K562 (cell line): Measurements from ENCODE around the gene OCRL. TPM values are rescaled to one million over a fixed set of nuclear protein-coding genes. Genes with fewer than 3 reads are reported as not detected.

ENCODE experiments used
- ATAC-seq: fragments of 200-7000 bp; cut with Tn5 transposase; 3 replicates; pipeline ENCODE4 v1.9.1; 2020; ENCODE audit warnings: moderate library complexity
- BruUV-seq: library from RNA; stranded (reverse); fragments of 400-500 nt; replicated peaks from 2 replicates; lab custom pipeline; 2021; lab: Mats Ljungman, UMichigan
- CTCF ChIA-PET: fragments of 300-600 bp; formaldehyde crosslinking; extraction: SDS; loops from one replicate; lab custom pipeline; 2021; ENCODE audit warnings: low intra/inter-chr PET ratio; lab: Yijun Ruan, JAX
- POLR2A ChIA-PET: fragments of 300-600, 350-650 bp; sonication (Branson Sonifier 250); formaldehyde crosslinking; extraction: SDS; loops from one replicate; lab custom pipeline; 2021; ENCODE audit warnings: antibody characterized with exemption, inconsistent platforms; lab: Yijun Ruan, JAX
- DNase-seq, 4 experiments: peaks; one replicate each; pipeline versions ENCODE4 v3.0.0 to v3.0.0-alpha.2; 2011 to 2018; ENCODE audit warnings: low spot score in 3 of 4, mixed read lengths in 3 of 4; ENCODE audit errors: extremely low read depth in 1 of 4
- FAIRE-seq: peaks from 2 replicates; lab custom pipeline; 2011; peaks lifted over from hg19 to GRCh38; lab: Jason Lieb, UNC
- H2AFZ ChIP-seq: 2 replicates; pipeline ENCODE4 v1.6.0; 2011; ENCODE audit warnings: low read depth, low read length, control low read depth, inconsistent platforms
- H3K27ac ChIP-seq: fragments of 200-600 bp; 3 replicates; pipeline ENCODE4 v1.8.0; 2011; ENCODE audit warnings: low read depth, mild to moderate bottlenecking, control low read depth, inconsistent platforms, low read length, moderate library complexity, mixed read lengths; ENCODE audit errors: extremely low read depth
- H3K27me3 ChIP-seq, 2 experiments: fragments of 300-600 bp in 1 of 2; 2 replicates in 1 of 2; 3 replicates in 1 of 2; pipeline versions ENCODE4 v1.6.0 to v1.8.0; 2011; ENCODE audit warnings: inconsistent platforms in 2 of 2, low read length in 2 of 2, mild to moderate bottlenecking in 1 of 2, mixed read lengths in 1 of 2, moderate library complexity in 1 of 2; ENCODE audit not compliant: control insufficient read depth in 2 of 2, insufficient read depth in 2 of 2
- H3K36me3 ChIP-seq: fragments of 300-600 bp; 3 replicates; pipeline ENCODE4 v1.8.0; 2011; ENCODE audit warnings: mild to moderate bottlenecking, low read length, inconsistent platforms; ENCODE audit not compliant: control insufficient read depth, insufficient read depth
- H3K4me1 ChIP-seq, 2 experiments: fragments of 200-600 bp in 1 of 2; replicated peaks in 1 of 2; 2 replicates in 1 of 2; 3 replicates in 1 of 2; pipeline versions ENCODE4 v1.5.1 to v1.8.0; 2011; ENCODE audit warnings: inconsistent platforms in 2 of 2, low read length in 2 of 2, mild to moderate bottlenecking in 1 of 2, mixed read lengths in 1 of 2, moderate library complexity in 1 of 2; ENCODE audit not compliant: control insufficient read depth in 2 of 2, insufficient read depth in 2 of 2
- H3K4me2 ChIP-seq: 2 replicates; pipeline ENCODE4 v1.6.1; 2011; ENCODE audit warnings: low read length, control low read depth, inconsistent platforms, mixed read lengths; ENCODE audit not compliant: insufficient read depth
- H3K4me3 ChIP-seq: fragments of 200-600 bp; sonication (generic), shearing (Covaris generic); 2 replicates; pipeline ENCODE4 v1.5.1; 2016; ENCODE audit warnings: control low read depth, inconsistent platforms
- H3K79me2 ChIP-seq: fragments of 200-600 bp; 3 replicates; pipeline ENCODE4 v1.8.0; 2011; ENCODE audit warnings: low read length, inconsistent platforms; ENCODE audit not compliant: control insufficient read depth, insufficient read depth
- H3K9ac ChIP-seq, 2 experiments: 2 replicates each; pipeline versions ENCODE4 v1.6.0 to v1.6.1; 2011; ENCODE audit warnings: low read depth in 2 of 2, low read length in 2 of 2, control low read depth in 1 of 2, inconsistent platforms in 1 of 2, mild to moderate bottlenecking in 1 of 2, mixed read lengths in 1 of 2; ENCODE audit not compliant: insufficient read depth in 1 of 2
- H3K9me1 ChIP-seq: one replicate; pipeline ENCODE4 v1.6.0; 2011; ENCODE audit warnings: inconsistent platforms, mild to moderate bottlenecking, low read length, moderate library complexity; ENCODE audit not compliant: control insufficient read depth, insufficient read depth
- H3K9me3 ChIP-seq: replicated peaks from 2 replicates; pipeline ENCODE4 v1.5.1; 2011; ENCODE audit warnings: low read depth, low read length, inconsistent platforms; ENCODE audit not compliant: control insufficient read depth, insufficient read depth
- H4K20me1 ChIP-seq: replicated peaks from 2 replicates; pipeline ENCODE4 v1.6.1; 2011; ENCODE audit warnings: low read length, inconsistent platforms, mixed read lengths; ENCODE audit not compliant: control insufficient read depth, insufficient read depth
- CAMTA2 ChIP-seq: fragments of 250-450 bp; sonication (Bioruptor Pico); conservative IDR thresholded peaks from 2 replicates; pipeline ENCODE4 v1.5.1; 2022
- CC2D1A ChIP-seq: fragments of 450-650 bp; IDR thresholded peaks from 2 replicates; pipeline ENCODE4 v1.6.1; 2017; ENCODE audit warnings: mild to moderate bottlenecking
- ILK ChIP-seq: fragments of 450-650 bp; IDR thresholded peaks from 2 replicates; pipeline ENCODE4 v1.6.1; 2016; ENCODE audit warnings: missing genetic modification characterization, low read depth, mild to moderate bottlenecking, missing compliant biosample characterization, moderate library complexity, borderline replicate concordance
- PYGO2 ChIP-seq: fragments of 450-650 bp; IDR thresholded peaks from 2 replicates; pipeline ENCODE4 v1.6.1; 2016; ENCODE audit warnings: mild to moderate bottlenecking, missing genetic modification characterization, moderate library complexity, missing compliant biosample characterization
- RFX1 ChIP-seq: fragments of 450-650 bp; IDR thresholded peaks from 2 replicates; pipeline ENCODE4 v1.6.1; 2016; ENCODE audit warnings: mild to moderate bottlenecking, moderate library complexity
- ZNF121 ChIP-seq: sonication (generic); formaldehyde crosslinking; conservative IDR thresholded peaks from 2 replicates; pipeline ENCODE4 v1.8.0; 2022; ENCODE audit warnings: missing genetic modification reagents
- WGBS: fragments of 100-300 bp; shearing (Covaris generic); methylation state at CpG from one replicate; pipeline ENCODE4 v1.1.6; 2016; ENCODE audit warnings: low coverage, mixed read lengths; ENCODE audit not compliant: insufficient coverage; ENCODE audit errors: missing lambda C conversion rate; 5-methylcytosine and 5-hydroxymethylcytosine counted together
- in situ Hi-C: fragments of 300-500 bp; cut with MboI; formaldehyde crosslinking; loops from 4 replicates; pipeline ENCODE4 v1.15.0; 2018; ENCODE audit warnings: inconsistent platforms, mixed read lengths
- intact Hi-C: fragments of 100-400 bp; cut with micrococcal nuclease; formaldehyde crosslinking; loops from 2 replicates; pipeline ENCODE4 v1.14.2; 2022
- polyA plus RNA-seq, 8 experiments: library from polyadenylated mRNA; depleted of rRNA in 4 of 8; stranded (reverse) in 5 of 8; unstranded in 3 of 8; fragments of >200 nt; fragmentation: Nextera tagmentation in 2 of 8; fragmentation: Illumina TruSeq in 1 of 8; extraction: Ambion mirVana in 2 of 8; extraction: Trizol in 1 of 8; gene quantifications; 2 replicates each; pipeline versions ENCODE4 v1.2.1 to v1.2.3, GENCODE V29; 2011 to 2014; ENCODE audit warnings: inconsistent platforms in 1 of 8, missing spikeins in 1 of 8
- total RNA-seq, 7 experiments: library from RNA; depleted of rRNA in 6 of 7; stranded (reverse); fragments of >200 nt in 6 of 7; fragmentation: Illumina TruSeq in 2 of 7; extraction: Trizol in 2 of 7; gene quantifications; 2 replicates each; pipeline versions ENCODE4 v1.2.1 to v1.2.3, GENCODE V29; 2011 to 2021; ENCODE audit warnings: low replicate concordance in 1 of 7

OCRL gene
- total and polyA plus RNA-seq, 9 of the 15 experiments (the other 6 are each of a cell fraction or from before 2014, with no cell fraction given): 2.2 to 23.4 (median 11.9) TPM

- ATAC-seq (no peak), FAIRE-seq (no peak), DNase-seq (peak in 3 of 4 experiments; percentile 8 to 23 (median 18))
- Histone ChIP-seq H3K79me2 (no peaks in the 10 kb centered on the region), H3K36me3 (no peaks in the 10 kb centered on the region), H3K4me3 (no peak overlapping the region), H3K9ac (no peak overlapping the region), H3K4me1 (peaks cover 18 to 19% of the 10 kb centered on the region in 2 experiments), H3K27ac (no peak overlapping the region), H3K4me2 (no peak overlapping the region), H2AFZ (no peak overlapping the region), H3K27me3 (no peaks in the 10 kb centered on the region), H3K9me3 (no peaks in the 10 kb centered on the region), H3K9me1 (peaks cover 5% of the 10 kb centered on the region), H4K20me1 (no peaks in the 10 kb centered on the region)
- 40% methylated on average over 1 of the region's 7 CpGs for WGBS
- in situ Hi-C loops: no loop called here
- intact Hi-C loops: no loop called here
- POLR2A ChIA-PET: interaction anchor here (0.6 to 0.7 kb wide), 2 partner anchors 244 to 542 kb away, joined by 3 to 4 read pairs; no protein-coding TSS in a partner anchor
- CTCF ChIA-PET: no interaction called here
- TF ChIP-seq RFX1 (peak; percentile 73), ILK (tag) (no peak)
- BruUV-seq: no TSS peak
These were observed 92.4 kb downstream of the OCRL start for GRCh38 chrX:129632443-129632842.

- H3K27me3 ChIP-seq: no peaks in the 10 kb centered on the region
- H3K4me3 ChIP-seq: no peak overlapping the region
- H3K9ac ChIP-seq: no peak overlapping the region
- H3K36me3 ChIP-seq: no peaks in the 10 kb centered on the region
- peaks cover 5% of the 10 kb centered on the region for H3K9me1 ChIP-seq
- ChIA-PET CTCF (no interaction called here), POLR2A (no interaction called here)
- no peak for DNase-seq
- in situ Hi-C loops: no loop called here
- no TSS peak for BruUV-seq
- no peak overlapping the region for H3K27ac ChIP-seq
- H3K79me2 ChIP-seq: no peaks in the 10 kb centered on the region
- no peak overlapping the region for H2AFZ ChIP-seq
- H4K20me1 ChIP-seq: no peaks in the 10 kb centered on the region
- 51% methylated on average over 6 of the region's 7 CpGs for WGBS
- no peaks in the 10 kb centered on the region for H3K9me3 ChIP-seq
- peak; percentile 87 for TF ChIP-seq RFX1
- TF ChIP-seq CAMTA2 (CRISPR knock-in tag): no peak
- TF ChIP-seq ZNF121 (CRISPR knock-in tag): no peak
- no peak for TF ChIP-seq CC2D1A
- TF ChIP-seq PYGO2 (tag): no peak
- H3K4me1 ChIP-seq: peaks cover 18 to 19% of the 10 kb centered on the region in 2 experiments
- H3K4me2 ChIP-seq: no peak overlapping the region
- ATAC-seq: no peak
- no peak for FAIRE-seq
- intact Hi-C loops: no loop called here
These were observed 94.5 kb downstream of the OCRL start for GRCh38 chrX:129634541-129634940.
